HG02870 (cell line): ENCODE measurements around the gene PRKCB.
"Not testable (repeated sequence)": the region's sequence is repeated elsewhere in the genome, so short reads cannot be mapped to it uniquely, and the experiment has no call there.

Source experiments
- ATAC-seq: cut with Tn5 transposase; IDR thresholded peaks from one replicate; pipeline ENCODE4 v1.9.1; 2021; ENCODE audit warnings: mild to moderate bottlenecking, moderate library complexity; ENCODE audit not compliant: unreplicated experiment

The PRKCB gene

DNA sequence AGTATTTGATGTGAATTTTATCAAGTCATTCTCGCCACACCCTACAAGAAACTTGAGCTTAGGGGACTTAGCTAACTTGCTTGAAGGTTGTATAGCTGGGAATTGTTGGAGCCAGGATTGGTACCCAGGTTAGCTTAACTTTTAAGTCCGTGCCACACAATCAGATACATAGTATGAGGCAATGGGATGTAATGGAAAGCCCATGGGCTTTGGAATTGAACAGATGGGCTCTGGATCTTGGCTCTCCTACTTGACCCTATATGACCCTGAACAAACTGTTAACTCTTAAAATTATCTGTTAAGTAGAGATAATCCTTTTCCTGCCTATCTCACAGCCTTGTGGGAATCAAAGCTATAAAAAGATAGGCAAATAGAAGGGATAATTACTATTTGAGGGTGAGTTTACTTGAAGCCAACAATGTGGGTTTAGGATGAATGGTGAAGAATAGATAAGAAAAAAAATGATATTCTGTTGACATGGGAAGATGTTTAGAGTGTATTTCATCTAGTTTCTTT, 368.4 kb downstream of the PRKCB start:
- ATAC-seq, result no peak

GRCh38 chr16:24206926-24207325, 371.1 kb downstream of the PRKCB start:
- ATAC-seq, result no peak

- no peak for ATAC-seq
Measured at GRCh38 chr16:24208710-24209109, 372.9 kb downstream of the PRKCB start.

DNA sequence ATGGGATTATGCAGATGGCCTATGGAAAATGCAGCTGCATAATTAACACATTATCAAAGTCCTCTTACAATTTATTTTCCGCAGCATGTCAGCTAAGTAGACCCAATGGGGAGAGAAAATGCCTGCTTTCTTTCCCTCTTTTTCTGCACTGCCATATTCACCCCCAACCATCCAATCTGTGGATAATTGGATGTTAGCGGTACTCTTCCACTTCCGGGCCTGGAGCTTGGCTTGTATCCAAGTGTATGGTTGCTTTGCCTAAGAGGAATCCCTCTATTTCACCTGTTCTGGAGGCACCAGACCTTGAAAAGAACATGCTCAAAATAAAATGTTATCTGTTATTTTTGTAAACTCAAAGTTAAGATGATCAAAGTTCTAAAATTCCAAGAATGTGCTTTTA, 379.2 kb downstream of the PRKCB start:
- no peak for ATAC-seq

DNA sequence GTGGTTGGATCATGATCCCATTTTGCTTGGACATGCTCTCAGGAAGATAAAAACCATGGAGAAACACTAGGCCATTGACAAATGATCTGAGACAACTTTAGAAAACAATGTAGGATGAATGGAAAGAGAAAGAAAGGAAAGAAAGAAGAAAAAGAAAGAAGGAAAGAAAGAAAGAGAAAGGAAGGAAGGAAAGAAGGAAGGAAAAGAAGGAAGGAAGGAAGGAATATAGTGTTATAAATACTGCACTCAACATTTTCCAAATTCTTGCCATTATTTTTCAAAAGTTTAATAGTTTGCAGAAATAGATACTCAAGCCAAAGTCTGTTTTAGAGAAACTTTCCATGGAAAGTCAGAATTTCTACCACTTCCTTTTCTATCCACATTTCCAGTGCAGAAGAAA, 381.2 kb downstream of the PRKCB start:
- ATAC-seq, result no peak

- ATAC-seq, result no peak
Measured at GRCh38 chr16:24217461-24217860, 381.7 kb downstream of the PRKCB start.

GRCh38 chr16:24218299-24218698, 382.5 kb downstream of the PRKCB start:
- ATAC-seq, result no peak

GRCh38 chr16:24221219-24221618, 385.4 kb downstream of the PRKCB start:
- ATAC-seq, result no peak

DNA sequence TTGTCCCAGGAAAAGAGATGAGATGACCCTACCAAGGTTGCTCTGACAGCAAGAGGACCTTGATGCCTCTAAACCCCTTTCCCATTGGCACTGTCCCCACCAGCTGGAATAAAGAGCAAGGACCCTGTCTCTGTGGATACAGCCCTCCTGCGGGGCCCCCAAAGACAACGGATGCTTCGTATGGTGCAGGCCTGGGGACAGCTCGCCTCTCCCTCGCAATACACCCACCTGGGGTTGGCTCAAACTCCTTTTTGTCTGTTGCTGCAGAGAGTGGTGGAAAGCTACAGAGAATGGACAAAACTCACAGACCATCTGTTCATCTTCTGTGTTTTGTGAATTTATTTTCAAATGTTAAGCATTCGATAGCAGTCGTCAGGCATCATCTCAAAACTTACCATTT, 392.7 kb downstream of the PRKCB start:
- ATAC-seq, result no peak

GRCh38 chr16:24232936-24233335, 397.2 kb downstream of the PRKCB start:
- no peak for ATAC-seq

GRCh38 chr16:24234737-24235136, 399.0 kb downstream of the PRKCB start:
- no peak for ATAC-seq

DNA sequence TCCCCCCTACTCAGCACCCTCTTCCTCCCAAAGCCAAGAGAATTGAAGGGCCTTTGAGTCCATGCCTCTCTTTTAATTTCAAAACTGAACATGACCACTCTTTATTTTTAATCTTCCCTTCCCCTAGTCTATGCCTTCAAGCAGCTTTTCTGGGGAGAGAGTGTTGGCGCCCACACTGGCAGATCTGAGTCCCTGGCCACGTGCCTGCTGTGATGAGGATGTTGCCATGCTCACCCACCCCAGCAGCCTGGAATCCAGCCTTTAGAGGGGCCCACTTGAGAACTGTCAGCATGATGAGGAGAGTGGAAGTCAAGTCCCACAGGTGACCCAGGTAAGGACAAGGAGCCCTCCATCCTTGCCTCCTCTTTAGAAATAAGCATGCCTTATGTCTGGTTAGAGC, 400.0 kb downstream of the PRKCB start:
- ATAC-seq, result no peak

DNA sequence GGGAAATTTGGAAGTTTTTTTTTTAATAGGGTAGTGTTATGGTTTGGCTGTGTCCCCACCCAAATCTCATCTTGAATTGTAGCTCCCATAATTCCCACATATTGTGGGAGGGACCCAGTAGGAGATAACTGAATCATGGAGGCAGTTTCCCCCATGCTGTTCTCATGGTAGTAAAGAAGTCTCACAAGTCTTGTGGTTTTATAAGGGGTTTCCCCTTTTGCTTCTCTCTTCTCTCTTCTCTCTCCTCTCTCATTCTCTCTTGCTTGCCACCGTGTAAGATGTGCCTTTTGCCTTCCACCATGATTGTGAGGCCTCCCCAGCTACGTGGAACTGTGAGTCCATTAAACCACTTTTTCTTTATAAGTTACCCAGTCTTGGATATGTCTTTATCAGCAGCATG, 403.1 kb downstream of the PRKCB start:
- ATAC-seq, result not testable (repeated sequence)

GRCh38 chr16:24246911-24247607, 411.3 kb downstream of the PRKCB start:
- no peak for ATAC-seq

GRCh38 chr16:24253192-24253591, 417.4 kb downstream of the PRKCB start:
- ATAC-seq, result no peak

GRCh38 chr16:24255456-24256371, 419.9 kb downstream of the PRKCB start, which contains the start of gene CACNG3:
Gene CACNG3, plus strand, starts transcription at chr16:24256335. Its CDS starts 420 bp downstream, at chr16:24256755.
- ATAC-seq, result no peak

- no peak for ATAC-seq
Measured at GRCh38 chr16:24257958-24258357, 422.2 kb downstream of the PRKCB start.

DNA sequence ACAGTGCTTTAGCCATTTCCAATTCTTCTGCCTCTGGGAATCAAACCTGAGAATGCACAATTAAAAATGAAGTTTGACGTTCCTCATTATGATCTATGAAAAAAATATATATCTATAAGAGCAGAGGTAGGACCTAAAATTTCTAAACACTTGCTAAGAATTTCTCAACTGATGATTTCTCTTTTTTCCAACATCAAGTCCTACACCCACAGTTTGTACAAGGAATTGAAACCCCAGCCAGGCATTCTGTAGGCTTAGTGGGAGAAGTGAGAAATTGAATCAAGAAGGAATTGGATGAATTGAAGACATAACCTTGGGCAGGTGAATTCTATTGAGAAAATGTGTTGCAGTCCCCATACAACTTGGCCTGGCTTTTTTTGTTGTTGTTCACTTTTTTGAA, 423.0 kb downstream of the PRKCB start:
- no peak for ATAC-seq

DNA sequence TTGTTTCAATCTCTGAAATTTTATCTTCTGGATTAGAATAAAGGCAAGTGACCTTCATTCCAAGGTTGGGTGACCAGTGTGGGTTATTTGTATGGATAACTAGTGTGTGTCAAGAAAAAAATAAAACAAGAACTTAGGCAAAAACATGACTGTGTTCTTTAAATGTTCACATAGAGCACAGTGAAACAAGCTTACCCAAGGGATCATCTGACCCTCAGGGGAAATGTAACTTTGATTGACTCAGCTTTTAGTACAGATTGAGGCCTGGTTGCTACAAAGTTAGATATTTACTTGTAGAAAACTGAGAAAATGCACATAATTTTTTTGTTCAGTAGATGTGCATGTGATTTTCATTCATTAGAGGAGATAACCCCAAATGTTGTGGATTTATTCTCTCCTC, 427.0 kb downstream of the PRKCB start:
- no peak for ATAC-seq
